Astrocyte of the cerebellum (primary cell): Measurements from ENCODE around the gene TXLNB.

ENCODE experiments used
- DNase-seq: peaks from one replicate; pipeline ENCODE4 v3.0.0-alpha.2; 2011; ENCODE audit warnings: low read depth
- H3K4me3 ChIP-seq: 2 replicates; pipeline ENCODE4 v1.5.1; 2011; ENCODE audit warnings: mild to moderate bottlenecking, low read depth, low read length, moderate library complexity
- in situ Hi-C: cut with HindIII; loops from 2 replicates; pipeline ENCODE4 v1.10.0; 2017; ENCODE audit warnings: low sequenced_read_pairs
- TF ChIP-seq, protein P1 (sequence below): IDR thresholded peaks from 2 replicates; pipeline ENCODE4 v1.5.1; 2012; ENCODE audit warnings: low read length, low read depth, moderate library complexity, mild to moderate bottlenecking; ENCODE audit errors: missing control alignments

The TXLNB gene

DNA sequence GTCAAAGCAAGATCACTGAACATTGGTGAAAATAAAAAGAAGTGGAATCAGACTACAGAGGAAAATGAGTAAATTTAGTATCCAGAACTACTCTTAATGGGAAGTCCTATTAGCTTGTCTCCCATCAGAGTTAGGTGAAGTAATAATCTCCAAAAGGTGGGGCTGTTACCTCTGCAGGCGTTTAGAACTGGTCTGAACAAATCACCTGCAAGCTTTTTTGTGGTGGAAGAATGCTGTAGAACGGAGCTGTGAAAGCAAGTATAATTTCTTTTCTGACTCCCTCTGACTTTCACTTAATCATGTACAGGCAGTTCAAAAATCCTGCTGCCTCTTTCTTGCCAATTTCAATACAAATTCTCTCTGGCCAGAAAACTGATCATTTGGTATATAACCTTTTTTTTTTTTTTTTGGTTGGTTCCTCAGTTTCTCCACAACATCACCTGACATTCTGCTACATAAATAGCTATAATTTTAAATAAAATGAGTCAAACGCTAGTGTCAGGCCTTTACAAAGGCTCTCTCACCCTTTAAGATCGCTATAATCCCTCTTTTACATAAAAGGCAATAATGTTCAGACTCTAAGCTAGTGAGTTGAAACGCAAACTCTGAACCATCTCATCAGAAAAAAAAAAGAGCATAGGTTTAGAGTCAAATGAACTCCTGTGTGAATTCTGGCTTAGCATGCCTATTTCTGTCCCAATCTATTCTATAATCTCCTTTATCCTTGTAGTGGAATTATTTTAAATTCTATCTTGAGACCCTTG lies 43.8 kb upstream of the TXLNB start:
- H3K4me3 ChIP-seq: no peak overlapping the region
- TF ChIP-seq, protein P1, sequence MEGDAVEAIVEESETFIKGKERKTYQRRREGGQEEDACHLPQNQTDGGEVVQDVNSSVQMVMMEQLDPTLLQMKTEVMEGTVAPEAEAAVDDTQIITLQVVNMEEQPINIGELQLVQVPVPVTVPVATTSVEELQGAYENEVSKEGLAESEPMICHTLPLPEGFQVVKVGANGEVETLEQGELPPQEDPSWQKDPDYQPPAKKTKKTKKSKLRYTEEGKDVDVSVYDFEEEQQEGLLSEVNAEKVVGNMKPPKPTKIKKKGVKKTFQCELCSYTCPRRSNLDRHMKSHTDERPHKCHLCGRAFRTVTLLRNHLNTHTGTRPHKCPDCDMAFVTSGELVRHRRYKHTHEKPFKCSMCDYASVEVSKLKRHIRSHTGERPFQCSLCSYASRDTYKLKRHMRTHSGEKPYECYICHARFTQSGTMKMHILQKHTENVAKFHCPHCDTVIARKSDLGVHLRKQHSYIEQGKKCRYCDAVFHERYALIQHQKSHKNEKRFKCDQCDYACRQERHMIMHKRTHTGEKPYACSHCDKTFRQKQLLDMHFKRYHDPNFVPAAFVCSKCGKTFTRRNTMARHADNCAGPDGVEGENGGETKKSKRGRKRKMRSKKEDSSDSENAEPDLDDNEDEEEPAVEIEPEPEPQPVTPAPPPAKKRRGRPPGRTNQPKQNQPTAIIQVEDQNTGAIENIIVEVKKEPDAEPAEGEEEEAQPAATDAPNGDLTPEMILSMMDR: no peak
- in situ Hi-C loops: no loop called here
- no peak for DNase-seq

GRCh38 chr6:139334806-139335446 lies 43.1 kb upstream of the TXLNB start:
- H3K4me3 ChIP-seq: no peak overlapping the region
- DNase-seq: peak; percentile 89
- in situ Hi-C loops: no loop called here
- TF ChIP-seq, protein P1: no peak

GRCh38 chr6:139330826-139331500 lies 39.2 kb upstream of the TXLNB start:
- TF ChIP-seq, protein P1: no peak
- in situ Hi-C loops: no loop called here
- DNase-seq: no peak
- no peak overlapping the region for H3K4me3 ChIP-seq

DNA sequence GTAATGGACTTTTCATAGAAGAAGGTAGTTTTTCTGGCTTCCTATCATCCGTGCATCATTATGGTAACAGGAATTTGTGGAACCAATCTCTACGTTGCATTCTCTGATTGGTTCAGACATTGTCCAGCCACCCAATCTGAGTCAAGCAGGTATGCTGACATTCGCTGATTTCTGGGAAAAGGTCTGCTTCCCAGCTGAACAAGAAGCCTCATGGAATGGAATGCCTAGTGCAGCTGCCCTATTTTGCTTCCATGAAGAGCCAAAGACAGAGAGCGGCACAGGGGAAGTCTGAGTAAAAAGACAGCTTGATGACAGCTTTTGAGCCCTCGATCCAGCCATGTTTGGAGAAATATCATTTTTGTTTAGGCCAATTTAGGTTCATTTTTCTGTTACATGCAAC lies 38.5 kb upstream of the TXLNB start:
- in situ Hi-C loops: no loop called here
- DNase-seq: no peak
- TF ChIP-seq, protein P1: no peak
- H3K4me3 ChIP-seq: no peak overlapping the region

GRCh38 chr6:139329224-139329623 lies 37.4 kb upstream of the TXLNB start:
- DNase-seq: no peak
- in situ Hi-C loops: no loop called here
- H3K4me3 ChIP-seq: no peak overlapping the region
- TF ChIP-seq, protein P1: no peak

- TF ChIP-seq, protein P1: no peak
- DNase-seq: no peak
- in situ Hi-C loops: no loop called here
- no peak overlapping the region for H3K4me3 ChIP-seq
These were observed 35.2 kb upstream of the TXLNB start for GRCh38 chr6:139327038-139327437.
